Stimulated activated CD8-positive, alpha-beta memory T cell treated with anti-CD3 and anti-CD28 coated beads, Interleukin-2, amount 100 ng/mL, for 1 hour (primary cell): ENCODE data around the gene SSUH2.
"Not testable (repeated sequence)": the region's sequence is repeated elsewhere in the genome, so short reads cannot be mapped to it uniquely, and the experiment has no call there.

ENCODE experiments used
- DNase-seq, 2 donors: peaks; one replicate each; pipeline ENCODE4 v3.0.0-alpha.2; 2020; ENCODE audit warnings: low read depth in 2 of 2

Gene SSUH2

GRCh38 chr3:8581373-8581772, 63.2 kb downstream of the SSUH2 start:
- no peak for DNase-seq

- not testable (repeated sequence) for DNase-seq
Observed at GRCh38 chr3:8580434-8580833, 64.2 kb downstream of the SSUH2 start.

- no peak for DNase-seq
Observed at GRCh38 chr3:8579943-8580342, 64.7 kb downstream of the SSUH2 start.

GRCh38 chr3:8579096-8579495, 65.5 kb downstream of the SSUH2 start:
- DNase-seq = no peak

- no peak for DNase-seq
Observed at GRCh38 chr3:8578282-8578681, 66.3 kb downstream of the SSUH2 start.

GRCh38 chr3:8576841-8577571, 67.6 kb downstream of the SSUH2 start:
- no peak for DNase-seq

GRCh38 chr3:8576436-8576835, 68.2 kb downstream of the SSUH2 start:
- no peak for DNase-seq

GRCh38 chr3:8575364-8576104, 69.1 kb downstream of the SSUH2 start:
- DNase-seq = no peak

GRCh38 chr3:8574670-8575322, 69.8 kb downstream of the SSUH2 start:
- DNase-seq = no peak

- no peak for DNase-seq
Observed at GRCh38 chr3:8574040-8574669, 70.4 kb downstream of the SSUH2 start.

- DNase-seq = no peak
Observed at GRCh38 chr3:8573342-8573926, 71.2 kb downstream of the SSUH2 start.

GRCh38 chr3:8571256-8571655, 73.3 kb downstream of the SSUH2 start:
- DNase-seq = no peak
